K562 (cell line): ENCODE results near the gene GAB2. TPM values are rescaled to one million over a fixed set of nuclear protein-coding genes. Genes with fewer than 3 reads are reported as not detected.
A peak's percentile ranks its signal among the peaks of the same experiment; 100 is the strongest.

Experiments
- BCOR ChIP-seq: fragments of 450-650 bp; IDR thresholded peaks from 2 replicates; pipeline ENCODE4 v1.6.1; 2016
- CEBPB ChIP-seq: fragments of 450-650 bp; IDR thresholded peaks from 2 replicates; pipeline ENCODE4 v1.6.1; 2016; ENCODE audit warnings: missing genetic modification characterization, missing compliant biosample characterization
- CHD7 ChIP-seq: fragments of 200-600 bp; sonication (generic); IDR thresholded peaks from one replicate; pipeline ENCODE4 v1.6.1; 2012; ENCODE audit warnings: mild to moderate bottlenecking, low read depth, low read length, inconsistent platforms
- COPS2 ChIP-seq: fragments of 450-650 bp; conservative IDR thresholded peaks from 2 replicates; pipeline ENCODE4 v1.6.1; 2016; ENCODE audit warnings: mild to moderate bottlenecking, moderate library complexity
- FOSL1 ChIP-seq: fragments of 200-800 bp; sonication (Bioruptor generic); conservative IDR thresholded peaks from 2 replicates; pipeline ENCODE4 v1.6.1; 2016; ENCODE audit warnings: missing genetic modification characterization, missing compliant biosample characterization
- GATA2 ChIP-seq: sonication (generic); formaldehyde crosslinking; IDR thresholded peaks from 2 replicates; pipeline ENCODE4 v1.4.0; 2020; ENCODE audit warnings: mild to moderate bottlenecking, missing genetic modification reagents
- HDAC1 ChIP-seq, 2 experiments: fragments of 450-650 bp; IDR thresholded peaks; 2 replicates each; pipeline ENCODE4 v1.6.1; 2016 to 2017; ENCODE audit warnings: inconsistent platforms in 1 of 2, mild to moderate bottlenecking in 1 of 2, moderate library complexity in 1 of 2
- HDAC3 ChIP-seq: fragments of 450-650 bp; IDR thresholded peaks from 2 replicates; pipeline ENCODE4 v1.6.1; 2018; ENCODE audit warnings: borderline replicate concordance, mild to moderate bottlenecking, moderate library complexity; ENCODE audit not compliant: partially characterized antibody
- MXI1 ChIP-seq: IDR thresholded peaks from 2 replicates; pipeline ENCODE4 v1.6.1; 2011; ENCODE audit warnings: low read depth, mild to moderate bottlenecking, improper control_type of control experiment, low read length
- NR2C1 ChIP-seq, 2 experiments: fragments of 450-650 bp; IDR thresholded peaks; 2 replicates each; pipeline ENCODE4 v1.6.1; 2017; ENCODE audit warnings: mild to moderate bottlenecking in 2 of 2, antibody characterized with exemption in 1 of 2, inconsistent platforms in 1 of 2, missing compliant biosample characterization in 1 of 2, missing genetic modification characterization in 1 of 2
- SMARCA4 ChIP-seq: fragments of 450-650 bp; IDR thresholded peaks from 2 replicates; pipeline ENCODE4 v1.6.1; 2016
- TBL1XR1 ChIP-seq, 2 experiments: IDR thresholded peaks; 2 replicates each; pipeline ENCODE4 v1.6.1; 2012; ENCODE audit warnings: improper control_type of control experiment in 2 of 2, low read length in 2 of 2, mild to moderate bottlenecking in 1 of 2
- ZBTB34 ChIP-seq: fragments of 250-450 bp; sonication (Bioruptor Pico); IDR thresholded peaks from 2 replicates; pipeline ENCODE4 v1.8.0; 2021; ENCODE audit warnings: mild to moderate bottlenecking, moderate library complexity
- ZFX ChIP-seq: sonication (generic); formaldehyde crosslinking; IDR thresholded peaks from 2 replicates; pipeline ENCODE4 v1.8.0; 2022; ENCODE audit warnings: mild to moderate bottlenecking, missing genetic modification reagents, moderate library complexity
- polyA plus RNA-seq, 8 experiments: library from polyadenylated mRNA; depleted of rRNA in 4 of 8; stranded (reverse) in 5 of 8; unstranded in 3 of 8; fragments of >200 nt; fragmentation: Nextera tagmentation in 2 of 8; fragmentation: Illumina TruSeq in 1 of 8; extraction: Ambion mirVana in 2 of 8; extraction: Trizol in 1 of 8; gene quantifications; 2 replicates each; pipeline versions ENCODE4 v1.2.1 to v1.2.3, GENCODE V29; 2011 to 2014; ENCODE audit warnings: inconsistent platforms in 1 of 8, missing spikeins in 1 of 8
- total RNA-seq, 7 experiments: library from RNA; depleted of rRNA in 6 of 7; stranded (reverse); fragments of >200 nt in 6 of 7; fragmentation: Illumina TruSeq in 2 of 7; extraction: Trizol in 2 of 7; gene quantifications; 2 replicates each; pipeline versions ENCODE4 v1.2.1 to v1.2.3, GENCODE V29; 2011 to 2021; ENCODE audit warnings: low replicate concordance in 1 of 7

The GAB2 gene
- total and polyA plus RNA-seq, 9 of the 15 experiments (the other 6 are each of a cell fraction or from before 2014, with no cell fraction given), result 2.3 to 35.2 (median 16.1) TPM

GRCh38 chr11:78424334-78425270 is 7.0 kb upstream of the GAB2 start (continued):
- TF ChIP-seq CHD7, result no peak
- TF ChIP-seq NR2C1 (IDR thresholded peaks at IDR 0.05), result peak; percentile 46; the same call in 1 of the 2 replicates
- TF ChIP-seq NR2C1 (tag; IDR thresholded peaks at IDR 0.05), result peak; percentile 59
- no peak for TF ChIP-seq MXI1
- no peak; a peak in 1 of 4 replicates for TF ChIP-seq TBL1XR1 (IDR thresholded peaks at IDR 0.05; ENCODE audit: low read length in 2 of 2)
- TF ChIP-seq BCOR, result no peak
- no peak for TF ChIP-seq ZFX
- peak; percentile 79 for TF ChIP-seq CEBPB (tag)
- TF ChIP-seq FOSL1, result peak; percentile 55
- no peak for TF ChIP-seq ZBTB34 (CRISPR knock-in tag)
- TF ChIP-seq GATA2 (CRISPR knock-in tag), result no peak
- no peak for TF ChIP-seq COPS2
- TF ChIP-seq HDAC3, result no peak
- no peak for TF ChIP-seq HDAC1 (IDR thresholded peaks at IDR 0.05)
- peak; percentile 88 for TF ChIP-seq SMARCA4
